ENCODE data around the gene TAAR8.
A peak's percentile ranks its signal among the peaks of the same experiment; 100 is the strongest.

TAAR8 gene

GRCh38 chr6:132511831-132512220, 40.6 kb upstream of the TAAR8 start:
- no peak for DNase-seq (ENCODE audit: low read depth)
- H3K4me3 ChIP-seq (ENCODE audit: control insufficient read depth, low read depth, low read length): peak overlapping the region; percentile 96
- TF ChIP-seq CTCF (IDR thresholded peaks at IDR 0.05; ENCODE audit: control insufficient read depth, insufficient read depth, low read depth, low read length, missing control alignments): no peak

GRCh38 chr6:132512342-132512637, 40.2 kb upstream of the TAAR8 start:
- DNase-seq (ENCODE audit: low read depth): no peak
- no peak for TF ChIP-seq CTCF (IDR thresholded peaks at IDR 0.05; ENCODE audit: control insufficient read depth, insufficient read depth, low read depth, low read length, missing control alignments)
- peak overlapping the region; percentile 96 for H3K4me3 ChIP-seq (ENCODE audit: control insufficient read depth, low read depth, low read length)

- peak; percentile 21 for DNase-seq (ENCODE audit: low read depth)
- TF ChIP-seq CTCF (IDR thresholded peaks at IDR 0.05; ENCODE audit: control insufficient read depth, insufficient read depth, low read depth, low read length, missing control alignments): no peak
- H3K4me3 ChIP-seq (ENCODE audit: control insufficient read depth, low read depth, low read length): peak within 1 kb of the TSS; percentile 96
Measured at GRCh38 chr6:132512638-132513632, 39.5 kb upstream of the TAAR8 start, which contains the start of gene STX7. Gene STX7 (minus strand): TSS chr6:132513116. CDS start chr6:132503530, 9,586 bp downstream.

- H3K4me3 ChIP-seq (ENCODE audit: control insufficient read depth, low read depth, low read length): no peak overlapping the region
- TF ChIP-seq CTCF (IDR thresholded peaks at IDR 0.05; ENCODE audit: control insufficient read depth, insufficient read depth, low read depth, low read length, missing control alignments): no peak
- no peak for DNase-seq (ENCODE audit: low read depth)
Measured at GRCh38 chr6:132513831-132514545, 38.5 kb upstream of the TAAR8 start.

GRCh38 chr6:132515386-132515785, 37.1 kb upstream of the TAAR8 start:
- DNase-seq (ENCODE audit: low read depth): no peak
- H3K4me3 ChIP-seq (ENCODE audit: control insufficient read depth, low read depth, low read length): no peak overlapping the region
- TF ChIP-seq CTCF (IDR thresholded peaks at IDR 0.05; ENCODE audit: control insufficient read depth, insufficient read depth, low read depth, low read length, missing control alignments): no peak

GRCh38 chr6:132520953-132521352, 31.5 kb upstream of the TAAR8 start:
- peak; percentile 23 for DNase-seq (ENCODE audit: low read depth)
- no peak for TF ChIP-seq CTCF (IDR thresholded peaks at IDR 0.05; ENCODE audit: control insufficient read depth, insufficient read depth, low read depth, low read length, missing control alignments)
- H3K4me3 ChIP-seq (ENCODE audit: control insufficient read depth, low read depth, low read length): no peak overlapping the region

All from AG09309 (cell line).